ENCODE measurements around the gene CSPG4. TPM values are rescaled to one million over a fixed set of nuclear protein-coding genes. Genes with fewer than 3 reads are reported as not detected.

The CSPG4 gene
- total RNA-seq, 1 donor from 2014 or later, result 0.18 TPM

DNA sequence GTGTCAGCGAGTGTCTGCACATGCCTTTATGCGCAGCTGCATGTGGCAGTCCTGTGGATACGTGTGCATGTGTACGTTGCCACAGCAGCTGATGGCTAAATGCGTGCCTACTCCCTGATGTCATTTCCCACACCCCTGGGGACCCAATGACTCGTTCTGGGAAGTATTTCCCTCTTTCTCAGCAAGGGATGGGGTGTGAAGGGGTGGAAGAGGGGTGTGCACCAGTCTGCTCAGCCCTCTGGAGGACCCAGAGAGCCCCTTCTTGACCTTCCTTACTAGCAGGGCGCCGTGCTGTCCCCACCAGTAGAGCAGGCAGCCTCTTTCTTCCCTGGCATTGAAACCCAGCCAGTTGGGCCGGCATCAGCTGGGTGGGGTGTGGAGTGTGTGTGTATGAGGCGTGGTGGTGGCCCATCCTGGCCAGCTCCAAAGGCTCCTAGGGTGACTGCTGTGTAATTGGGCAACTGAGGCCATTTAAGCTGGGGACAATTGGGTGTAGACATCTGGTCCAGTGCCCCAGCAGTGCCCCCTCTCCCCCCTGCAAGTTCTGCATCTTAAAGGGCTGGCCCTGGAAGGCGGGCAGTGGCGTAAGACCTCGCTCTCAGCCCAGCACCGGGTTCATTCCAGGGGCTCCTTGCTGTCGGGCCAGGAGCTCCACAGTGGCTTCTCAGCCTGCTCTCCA is 45.7 kb downstream of the CSPG4 start:
- peaks cover 13% of the 10 kb centered on the region for H3K27me3 Mint-ChIP-seq (ENCODE audit: unreplicated experiment)
- no peaks in the 10 kb centered on the region for H3K9me3 Mint-ChIP-seq (ENCODE audit: unreplicated experiment)
- H3K4me1 Mint-ChIP-seq (ENCODE audit: unreplicated experiment), result no peaks in the 10 kb centered on the region
- no peak for TF ChIP-seq CTCF (IDR thresholded peaks at IDR 0.05; ENCODE audit: unreplicated experiment)
- no peaks in the 10 kb centered on the region for H3K36me3 Mint-ChIP-seq (ENCODE audit: low read depth, unreplicated experiment)
- H3K27ac Mint-ChIP-seq (ENCODE audit: unreplicated experiment), result no peak overlapping the region
- DNase-seq (ENCODE audit: low spot score), result no peak
- no peak overlapping the region for H3K4me3 Mint-ChIP-seq (ENCODE audit: unreplicated experiment)

GRCh38 chr15:75663931-75664421 is 48.7 kb downstream of the CSPG4 start:
- no peak for DNase-seq (ENCODE audit: low spot score)
- no peaks in the 10 kb centered on the region for H3K4me1 Mint-ChIP-seq (ENCODE audit: unreplicated experiment)
- H3K36me3 Mint-ChIP-seq (ENCODE audit: low read depth, unreplicated experiment), result peaks cover 5% of the 10 kb centered on the region
- no peak for TF ChIP-seq CTCF (IDR thresholded peaks at IDR 0.05; ENCODE audit: unreplicated experiment)
- no peak overlapping the region for H3K4me3 Mint-ChIP-seq (ENCODE audit: unreplicated experiment)
- H3K9me3 Mint-ChIP-seq (ENCODE audit: unreplicated experiment), result no peaks in the 10 kb centered on the region
- H3K27me3 Mint-ChIP-seq (ENCODE audit: unreplicated experiment), result peaks cover 13% of the 10 kb centered on the region
- no peak overlapping the region for H3K27ac Mint-ChIP-seq (ENCODE audit: unreplicated experiment)

- no peaks in the 10 kb centered on the region for H3K9me3 Mint-ChIP-seq (ENCODE audit: unreplicated experiment)
- no peak for TF ChIP-seq CTCF (IDR thresholded peaks at IDR 0.05; ENCODE audit: unreplicated experiment)
- H3K27me3 Mint-ChIP-seq (ENCODE audit: unreplicated experiment), result peaks cover 11% of the 10 kb centered on the region
These were observed 49.7 kb downstream of the CSPG4 start for GRCh38 chr15:75662823-75663519.

DNA sequence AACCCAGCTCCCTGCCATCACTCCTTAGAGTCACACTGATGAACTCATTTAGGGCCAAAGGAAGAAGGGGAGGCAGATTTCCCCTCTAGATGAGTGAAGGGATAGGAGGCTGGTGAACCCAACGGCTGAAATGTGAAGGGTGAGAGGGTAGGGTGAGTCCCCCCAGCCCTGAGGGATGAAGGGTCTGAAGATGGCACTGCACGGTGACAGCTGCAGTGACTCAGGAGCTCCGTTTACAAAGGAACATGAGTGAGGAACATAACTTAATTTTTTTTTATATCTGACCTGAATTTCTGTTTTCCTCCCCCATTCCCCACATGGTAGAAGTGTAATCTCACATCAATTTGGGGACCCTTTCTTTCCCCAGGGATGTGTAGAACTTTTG is 50.9 kb downstream of the CSPG4 start:
- Mint-ChIP-seq H3K36me3 (ENCODE audit: low read depth, unreplicated experiment) (peaks cover 22% of the 10 kb centered on the region), H3K27me3 (ENCODE audit: unreplicated experiment) (peaks cover 11% of the 10 kb centered on the region), H3K27ac (ENCODE audit: unreplicated experiment) (peak overlapping the region; percentile 6), H3K9me3 (ENCODE audit: unreplicated experiment) (no peaks in the 10 kb centered on the region), H3K4me3 (ENCODE audit: unreplicated experiment) (no peak overlapping the region), H3K4me1 (ENCODE audit: unreplicated experiment) (peaks cover 2% of the 10 kb centered on the region)
- DNase-seq (ENCODE audit: low spot score), result no peak
- no peak for TF ChIP-seq CTCF (IDR thresholded peaks at IDR 0.05; ENCODE audit: unreplicated experiment)

More at GRCh38 chr15:75662823-75663519, 49.7 kb downstream of the CSPG4 start:
- H3K4me1 Mint-ChIP-seq (ENCODE audit: unreplicated experiment), result peaks cover under 1% of the 10 kb centered on the region
- no peak overlapping the region for H3K27ac Mint-ChIP-seq (ENCODE audit: unreplicated experiment)
- H3K36me3 Mint-ChIP-seq (ENCODE audit: low read depth, unreplicated experiment), result peaks cover 14% of the 10 kb centered on the region
- no peak overlapping the region for H3K4me3 Mint-ChIP-seq (ENCODE audit: unreplicated experiment)
- DNase-seq (ENCODE audit: low spot score), result no peak

Measured in endothelial cell (in vitro differentiated cells).